ENCODE measurements around the gene ASAP2. TPM values are rescaled to one million over a fixed set of nuclear protein-coding genes. Genes with fewer than 3 reads are reported as not detected.

Gene ASAP2
- polyA plus RNA-seq, 1 donor from 2014 or later, result 41.0 TPM

GRCh38 chr2:9441556-9441955, 234.9 kb downstream of the ASAP2 start:
- Histone ChIP-seq H2AFZ (ENCODE audit: low read depth, low read length) (no peak overlapping the region), H3K27me3 (ENCODE audit: insufficient read depth, low read depth, low read length) (no peaks in the 10 kb centered on the region), H3K79me2 (replicated peaks; ENCODE audit: insufficient read depth, low read length) (no peaks in the 10 kb centered on the region), H3K4me2 (ENCODE audit: low read length) (no peak overlapping the region), H3K4me3 (ENCODE audit: low read length) (no peak overlapping the region), H3F3A (ENCODE audit: insufficient read depth, low read length, poor library complexity, severe bottlenecking) (no peaks in the 10 kb centered on the region), H3K9ac (ENCODE audit: low read length) (no peak overlapping the region), H3K9me3 (ENCODE audit: low read length) (no peaks in the 10 kb centered on the region), H3K27ac (ENCODE audit: low read length) (no peak overlapping the region), H3K36me3 (ENCODE audit: insufficient read depth, low read length) (peaks cover 12% of the 10 kb centered on the region), H4K20me1 (ENCODE audit: insufficient read depth) (no peaks in the 10 kb centered on the region), H3K9me2 (ENCODE audit: insufficient read depth, low read length) (no peaks in the 10 kb centered on the region)
- no peak for TF ChIP-seq MXI1 (conservative IDR thresholded peaks at IDR 0.05; ENCODE audit: poor library complexity, severe bottlenecking)
- no peak for TF ChIP-seq EZH2 (IDR thresholded peaks at IDR 0.05; ENCODE audit: borderline replicate concordance, insufficient read depth, low read length, poor library complexity, severe bottlenecking)
- TF ChIP-seq REST (IDR thresholded peaks at IDR 0.05; ENCODE audit: borderline replicate concordance), result no peak
- TF ChIP-seq, protein P1, sequence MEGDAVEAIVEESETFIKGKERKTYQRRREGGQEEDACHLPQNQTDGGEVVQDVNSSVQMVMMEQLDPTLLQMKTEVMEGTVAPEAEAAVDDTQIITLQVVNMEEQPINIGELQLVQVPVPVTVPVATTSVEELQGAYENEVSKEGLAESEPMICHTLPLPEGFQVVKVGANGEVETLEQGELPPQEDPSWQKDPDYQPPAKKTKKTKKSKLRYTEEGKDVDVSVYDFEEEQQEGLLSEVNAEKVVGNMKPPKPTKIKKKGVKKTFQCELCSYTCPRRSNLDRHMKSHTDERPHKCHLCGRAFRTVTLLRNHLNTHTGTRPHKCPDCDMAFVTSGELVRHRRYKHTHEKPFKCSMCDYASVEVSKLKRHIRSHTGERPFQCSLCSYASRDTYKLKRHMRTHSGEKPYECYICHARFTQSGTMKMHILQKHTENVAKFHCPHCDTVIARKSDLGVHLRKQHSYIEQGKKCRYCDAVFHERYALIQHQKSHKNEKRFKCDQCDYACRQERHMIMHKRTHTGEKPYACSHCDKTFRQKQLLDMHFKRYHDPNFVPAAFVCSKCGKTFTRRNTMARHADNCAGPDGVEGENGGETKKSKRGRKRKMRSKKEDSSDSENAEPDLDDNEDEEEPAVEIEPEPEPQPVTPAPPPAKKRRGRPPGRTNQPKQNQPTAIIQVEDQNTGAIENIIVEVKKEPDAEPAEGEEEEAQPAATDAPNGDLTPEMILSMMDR (IDR thresholded peaks at IDR 0.05; ENCODE audit: poor library complexity, severe bottlenecking), result no peak
- TF ChIP-seq RAD21 (conservative IDR thresholded peaks at IDR 0.05), result no peak
- no peak for TF ChIP-seq SMC3 (conservative IDR thresholded peaks at IDR 0.05; ENCODE audit: poor library complexity)
- no peak for TF ChIP-seq POLR2AphosphoS5 (IDR thresholded peaks at IDR 0.05)
- TF ChIP-seq EP300 (conservative IDR thresholded peaks at IDR 0.05; ENCODE audit: poor library complexity, severe bottlenecking), result no peak
- no peak for TF ChIP-seq TAF1 (IDR thresholded peaks at IDR 0.05; ENCODE audit: low read depth)

DNA sequence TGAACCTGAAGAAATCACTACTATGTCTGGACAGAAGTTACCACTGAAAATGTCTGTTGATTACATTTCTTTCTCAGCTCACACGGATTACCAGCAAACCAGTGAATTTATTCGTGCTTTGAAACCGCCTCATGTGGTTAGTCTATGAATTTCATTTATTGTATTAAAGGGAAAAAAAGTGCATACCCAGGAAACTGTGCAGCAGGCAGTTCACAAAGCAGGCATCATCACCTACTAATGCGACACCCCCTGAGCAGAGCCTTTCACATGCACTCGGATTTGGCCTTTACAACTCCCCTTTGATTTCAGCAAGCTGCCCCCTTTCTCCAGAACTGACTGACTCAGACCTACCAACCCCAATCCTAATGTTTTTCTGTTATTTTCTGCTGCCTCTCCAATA, 236.9 kb downstream of the ASAP2 start:
- H3K79me2 ChIP-seq (replicated peaks; ENCODE audit: insufficient read depth, low read length), result no peaks in the 10 kb centered on the region
- no peak overlapping the region for H3K27ac ChIP-seq (ENCODE audit: low read length)
- H3K4me3 ChIP-seq (ENCODE audit: low read length), result no peak overlapping the region
- H3F3A ChIP-seq (ENCODE audit: insufficient read depth, low read length, poor library complexity, severe bottlenecking), result no peaks in the 10 kb centered on the region
- no peak overlapping the region for H3K9ac ChIP-seq (ENCODE audit: low read length)
- H3K36me3 ChIP-seq (ENCODE audit: insufficient read depth, low read length), result no peaks in the 10 kb centered on the region
- no peaks in the 10 kb centered on the region for H3K27me3 ChIP-seq (ENCODE audit: insufficient read depth, low read depth, low read length)
- TF ChIP-seq, protein P1 (IDR thresholded peaks at IDR 0.05; ENCODE audit: poor library complexity, severe bottlenecking), result no peak
- no peak for TF ChIP-seq TAF1 (IDR thresholded peaks at IDR 0.05; ENCODE audit: low read depth)
- no peak for TF ChIP-seq MXI1 (conservative IDR thresholded peaks at IDR 0.05; ENCODE audit: poor library complexity, severe bottlenecking)
- no peak for TF ChIP-seq REST (IDR thresholded peaks at IDR 0.05; ENCODE audit: borderline replicate concordance)
- H3K9me2 ChIP-seq (ENCODE audit: insufficient read depth, low read length), result no peaks in the 10 kb centered on the region
- H3K9me3 ChIP-seq (ENCODE audit: low read length), result no peaks in the 10 kb centered on the region
- H3K4me2 ChIP-seq (ENCODE audit: low read length), result no peak overlapping the region
- no peaks in the 10 kb centered on the region for H4K20me1 ChIP-seq (ENCODE audit: insufficient read depth)
- no peak overlapping the region for H2AFZ ChIP-seq (ENCODE audit: low read depth, low read length)
